ENCODE measurements around the gene ZNF627. TPM values are rescaled to one million over a fixed set of nuclear protein-coding genes. Genes with fewer than 3 reads are reported as not detected.
"Not testable (repeated sequence)": the region's sequence is repeated elsewhere in the genome, so short reads cannot be mapped to it uniquely, and the experiment has no call there.

ZNF627 gene
- total and polyA plus RNA-seq, 2 of the 8 experiments (the other 6 are each of a cell fraction or from before 2014, with no cell fraction given) = 7.2 to 13.7 TPM

GRCh38 chr19:11598746-11599145 is 1.5 kb downstream of the ZNF627 start (continued):
- TF ChIP-seq SUZ12 (IDR thresholded peaks at IDR 0.05; ENCODE audit: low read length) = no peak
- TF ChIP-seq KDM5A (IDR thresholded peaks at IDR 0.05; ENCODE audit: low read length) = no peak
- no peak for TF ChIP-seq YY1 (IDR thresholded peaks at IDR 0.05; ENCODE audit: low read depth, low read length)
- no peak for TF ChIP-seq MAFK (IDR thresholded peaks at IDR 0.05; ENCODE audit: low read depth, low read length)
- TF ChIP-seq RNF2 (IDR thresholded peaks at IDR 0.05; ENCODE audit: borderline replicate concordance, low read depth, low read length, missing control alignments, poor library complexity, severe bottlenecking) = no peak
- TF ChIP-seq BRCA1 (IDR thresholded peaks at IDR 0.05; ENCODE audit: low read depth, low read length) = no peak
- TF ChIP-seq CHD2 (IDR thresholded peaks at IDR 0.05; ENCODE audit: low read length) = no peak
- TF ChIP-seq SP4 (IDR thresholded peaks at IDR 0.05; ENCODE audit: low read length) = no peak

- H3K9me3 ChIP-seq (ENCODE audit: insufficient read depth in 2 of 2, low read depth in 1 of 2, low read length in 1 of 2); H3K4me3 ChIP-seq (ENCODE audit: extremely low read depth in 1 of 4, insufficient read depth in 2 of 4, low read depth in 3 of 4, low read length in 4 of 4); H2AFZ ChIP-seq (ENCODE audit: low read length); H2AK5ac ChIP-seq (ENCODE audit: low read depth, low read length); H2BK12ac ChIP-seq (ENCODE audit: low read depth, low read length); H2BK120ac ChIP-seq (replicated peaks; ENCODE audit: low read depth, low read length); H3K18ac ChIP-seq (ENCODE audit: extremely low read depth, low read length); H3K23me2 ChIP-seq (ENCODE audit: low read depth, low read length); H3K4ac ChIP-seq (replicated peaks; ENCODE audit: insufficient read length, low read depth, low read length); H3K9ac ChIP-seq (replicated peaks in 1 of 4; ENCODE audit: extremely low read depth in 1 of 4, low read depth in 3 of 4, low read length in 3 of 4); H3K23ac ChIP-seq (ENCODE audit: insufficient read length); H3K14ac ChIP-seq (ENCODE audit: insufficient read length); H4K20me1 ChIP-seq (replicated peaks in 1 of 2; ENCODE audit: control insufficient read depth in 1 of 2, insufficient read depth in 2 of 2, low read length in 2 of 2); H2BK15ac ChIP-seq (ENCODE audit: low read length); H4K8ac ChIP-seq (ENCODE audit: extremely low read depth, insufficient read depth, low read length); H3K4me2 ChIP-seq (ENCODE audit: insufficient read depth in 1 of 2, low read depth in 2 of 2, low read length in 2 of 2); H3K27me3 ChIP-seq (replicated peaks in 1 of 4; ENCODE audit: control insufficient read depth in 3 of 4, extremely low read depth in 1 of 4, insufficient read depth in 3 of 4, low read length in 3 of 4); H2BK5ac ChIP-seq (ENCODE audit: low read depth, low read length); H2BK20ac ChIP-seq (ENCODE audit: low read length); H3K27ac ChIP-seq (ENCODE audit: low read depth, low read length); H3K56ac ChIP-seq (replicated peaks; ENCODE audit: insufficient read length, low read depth, low read length); DNase-seq (ENCODE audit: low read depth in 1 of 2, low spot score in 2 of 2); H4K5ac ChIP-seq (ENCODE audit: insufficient read length, low read depth, low read length); FAIRE-seq; H3K4me1 ChIP-seq (replicated peaks in 1 of 4; ENCODE audit: control insufficient read depth in 3 of 4, insufficient read depth in 4 of 4, low read length in 3 of 4); H4K91ac ChIP-seq (replicated peaks; ENCODE audit: insufficient read length, low read length): not testable (repeated sequence)
- ChIA-PET CTCF (ENCODE audit: partially characterized antibody) (interaction anchor here (0.6 to 1.2 kb wide), 4 partner anchors 9 to 432 kb away, joined by 3 to 5 read pairs (median 4); no protein-coding TSS in a partner anchor), POLR2A (ENCODE audit: partially characterized antibody) (interaction anchor here (0.6 to 1.3 kb wide), 3 partner anchors 9 to 26 kb away, joined by 3 to 4 read pairs (median 3); no protein-coding TSS in a partner anchor)
- Histone ChIP-seq H3K79me1 (ENCODE audit: low read depth, low read length) (peaks cover 12% of the 10 kb centered on the region), H3K79me2 (ENCODE audit: control insufficient read depth in 1 of 2, insufficient read depth in 2 of 2, low read length in 2 of 2) (peaks cover 12 to 66% of the 10 kb centered on the region in 2 experiments), H3K36me3 (ENCODE audit: control insufficient read depth in 2 of 4, insufficient read depth in 4 of 4, low read length in 3 of 4) (peaks cover 4 to 24% (median 6%) of the 10 kb centered on the region in 4 experiments; a peak in 6 of 8 replicates)
- 96% methylated on average over 8 of the region's 8 CpGs; no CpG with 5 or more reads in 1 of the 2 experiments for WGBS, 2 experiments (ENCODE audit: extremely low coverage in 1 of 2, insufficient coverage in 1 of 2, insufficient read length in 1 of 2, insufficient replicate concordance in 2 of 2, low coverage in 1 of 2, low lambda C conversion rate in 2 of 2, missing lambda C conversion rate in 1 of 2)
Measured at GRCh38 chr19:11599704-11600103, 2.4 kb downstream of the ZNF627 start.
